Prostate gland (tissue), 2 donors: Measurements from ENCODE around the gene AQP1. TPM values are rescaled to one million over a fixed set of nuclear protein-coding genes. Genes with fewer than 3 reads are reported as not detected.

Experiments
- DNase-seq: peaks from one replicate; pipeline ENCODE4 v3.0.0-alpha.2; 2019; ENCODE audit warnings: low spot score
- H3K27ac ChIP-seq, 2 donors: fragments of 200-600 bp; sonication (generic); 2 replicates each; pipeline ENCODE4 v1.5.1; 2017 to 2019
- H3K27me3 ChIP-seq: fragments of 200-600 bp; sonication (generic); replicated peaks from 2 replicates; pipeline ENCODE4 v1.5.1; 2019; ENCODE audit not compliant: insufficient read depth
- H3K36me3 ChIP-seq, 2 donors: fragments of 200-600 bp; sonication (generic); 1 replicate in 1 of 2; 2 replicates in 1 of 2; pipeline versions ENCODE4 v1.5.1 to v1.8.1; 2017 to 2019
- H3K4me1 ChIP-seq: fragments of 200-600 bp; sonication (generic); replicated peaks from 2 replicates; pipeline ENCODE4 v1.5.1; 2019
- H3K4me3 ChIP-seq, 2 donors: fragments of 200-600 bp; sonication (generic); 2 replicates each; pipeline ENCODE4 v1.5.1; 2017 to 2019
- H3K9me3 ChIP-seq: fragments of 200-600 bp; sonication (generic); 2 replicates; pipeline ENCODE4 v1.5.1; 2017
- CTCF ChIP-seq, 4 experiments: fragments of 200-600 bp in 2 of 4; fragments of 450-650 bp in 2 of 4; sonication (generic) in 2 of 4; IDR thresholded peaks; 1 replicate in 3 of 4; 2 replicates in 1 of 4; pipeline ENCODE4 v1.5.1; 2016 to 2019; ENCODE audit warnings: antibody characterized with exemption in 4 of 4, mild to moderate bottlenecking in 2 of 4, moderate library complexity in 2 of 4
- POLR2A ChIP-seq: fragments of 450-650 bp; IDR thresholded peaks from one replicate; pipeline ENCODE4 v1.6.1; 2016; ENCODE audit warnings: antibody characterized with exemption, mild to moderate bottlenecking
- POLR2AphosphoS5 ChIP-seq: sonication (generic); formaldehyde crosslinking; IDR thresholded peaks from one replicate; pipeline ENCODE4 v1.6.1; 2017; ENCODE audit warnings: antibody characterized with exemption
- WGBS: methylation state at CpG from one replicate; pipeline ENCODE4 v1.1.5; 2018; 5-methylcytosine and 5-hydroxymethylcytosine counted together
- intact Hi-C: fragments of 100-400 bp; cut with DNase I; formaldehyde crosslinking; loops from one replicate; pipeline ENCODE4 v1.14.2; 2022
- total RNA-seq, 2 donors: library from RNA; depleted of rRNA; stranded (reverse); fragments of >200 nt; gene quantifications; one replicate each; pipeline ENCODE4 v1.1.0, GENCODE V29; 2016

Gene AQP1
- total RNA-seq, 2 donors from 2014 or later = 89.4 to 117 TPM

- TF ChIP-seq POLR2AphosphoS5 = no peak
- no peak for TF ChIP-seq POLR2A
- no peak for TF ChIP-seq CTCF (IDR thresholded peaks at IDR 0.05)
- H3K9me3 ChIP-seq = no peaks in the 10 kb centered on the region
- peaks cover 17% of the 10 kb centered on the region for H3K4me1 ChIP-seq
- no peaks in the 10 kb centered on the region for H3K27me3 ChIP-seq
- intact Hi-C loops = no loop called here
- no peak overlapping the region for H3K27ac ChIP-seq
- H3K4me3 ChIP-seq = no peak overlapping the region
- no peaks in the 10 kb centered on the region for H3K36me3 ChIP-seq
- DNase-seq = no peak
- WGBS = 94% methylated on average over 18 of the region's 18 CpGs
Measured at GRCh38 chr7:30973791-30974604, 62.3 kb downstream of the AQP1 start.

GRCh38 chr7:30974605-30975255 is 63.1 kb downstream of the AQP1 start:
- 25% methylated on average over 7 of the region's 7 CpGs for WGBS
- intact Hi-C loops = loop anchor here (5.0 kb wide), 2 partner anchors 172 to 232 kb away; no protein-coding TSS in a partner anchor
- DNase-seq = peak; percentile 29
- Histone ChIP-seq H3K27ac (no peak overlapping the region), H3K4me1 (peaks cover 15% of the 10 kb centered on the region), H3K9me3 (no peaks in the 10 kb centered on the region), H3K36me3 (no peaks in the 10 kb centered on the region), H3K27me3 (no peaks in the 10 kb centered on the region), H3K4me3 (no peak overlapping the region)
- TF ChIP-seq POLR2AphosphoS5 (peak; percentile 26), CTCF (IDR thresholded peaks at IDR 0.05) (peak; percentile 17 to 72 (median 53)), POLR2A (no peak)

Other genes starting within 250 kb of the AQP1 start
- gene CRHR2, start 229.4 kb upstream of the AQP1 start, total RNA-seq = under 1 TPM in 1 of 2 donors, not detected in 1; 0.17 TPM
- 100 to 1,000 TPM in 1 of 2 donors, 10 to 100 TPM in 1; 41.4 to 132 TPM for gene INMT, start 159.7 kb upstream of the AQP1 start, total RNA-seq
- gene MINDY4, start 140.4 kb upstream of the AQP1 start, total RNA-seq = 10 to 100 TPM in 1 of 2 donors, 1 to 10 TPM in 1; 8.1 to 31.9 TPM
- 1 to 10 TPM in 1 of 2 donors, not detected in 1; 4.4 TPM for gene GHRHR, start 52.1 kb downstream of the AQP1 start, total RNA-seq
- gene ADCYAP1R1, start 140.5 kb downstream of the AQP1 start, total RNA-seq = 1 to 10 TPM in 1 of 2 donors, under 1 TPM in 1; 0.14 to 6.0 TPM